ENCODE measurements around the gene DAD1. TPM values are rescaled to one million over a fixed set of nuclear protein-coding genes. Genes with fewer than 3 reads are reported as not detected.
A peak's percentile ranks its signal among the peaks of the same experiment; 100 is the strongest.

The DAD1 gene
- total RNA-seq, 1 donor from 2014 or later: 149 TPM

- Mint-ChIP-seq H3K27ac (no peak overlapping the region), H3K27me3 (no peaks in the 10 kb centered on the region), H3K9me3 (ENCODE audit: low read depth) (no peaks in the 10 kb centered on the region), H3K4me3 (ENCODE audit: low read depth) (peak overlapping the region; percentile 15), H3K36me3 (ENCODE audit: insufficient read depth) (peaks cover 4% of the 10 kb centered on the region), H3K4me1 (ENCODE audit: low read depth) (peaks cover 16% of the 10 kb centered on the region)
- TF ChIP-seq CTCF (IDR thresholded peaks at IDR 0.05; ENCODE audit: unreplicated experiment): no peak
- no peak for DNase-seq (ENCODE audit: low spot score, unreplicated experiment)
Measured at GRCh38 chr14:22587247-22587646, 1.8 kb downstream of the DAD1 start.

DNA sequence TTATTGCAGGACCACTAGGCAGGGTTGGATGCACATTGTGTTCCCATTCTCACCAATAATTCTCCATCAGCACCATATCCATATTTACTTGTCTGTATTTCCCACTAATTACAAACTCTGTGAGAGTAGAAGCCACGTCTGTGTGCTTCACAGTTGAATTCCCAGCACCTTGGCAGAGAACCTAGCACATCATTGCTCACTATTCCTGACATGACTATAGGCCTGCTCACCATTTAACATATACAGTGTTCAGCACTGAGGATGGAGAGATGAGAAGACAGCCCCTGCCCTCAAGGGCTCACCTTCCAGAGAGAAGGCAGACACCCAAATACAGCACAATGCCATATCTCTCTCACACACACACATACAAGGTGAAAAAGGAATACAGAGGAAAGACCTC lies 5.0 kb downstream of the DAD1 start:
- Mint-ChIP-seq H3K4me1 (ENCODE audit: low read depth) (peaks cover 21% of the 10 kb centered on the region), H3K27me3 (no peaks in the 10 kb centered on the region), H3K4me3 (ENCODE audit: low read depth) (no peak overlapping the region), H3K36me3 (ENCODE audit: insufficient read depth) (peaks cover 8% of the 10 kb centered on the region), H3K9me3 (ENCODE audit: low read depth) (no peaks in the 10 kb centered on the region), H3K27ac (no peak overlapping the region)
- DNase-seq (ENCODE audit: low spot score, unreplicated experiment): no peak
- no peak for TF ChIP-seq CTCF (IDR thresholded peaks at IDR 0.05; ENCODE audit: unreplicated experiment)

DNA sequence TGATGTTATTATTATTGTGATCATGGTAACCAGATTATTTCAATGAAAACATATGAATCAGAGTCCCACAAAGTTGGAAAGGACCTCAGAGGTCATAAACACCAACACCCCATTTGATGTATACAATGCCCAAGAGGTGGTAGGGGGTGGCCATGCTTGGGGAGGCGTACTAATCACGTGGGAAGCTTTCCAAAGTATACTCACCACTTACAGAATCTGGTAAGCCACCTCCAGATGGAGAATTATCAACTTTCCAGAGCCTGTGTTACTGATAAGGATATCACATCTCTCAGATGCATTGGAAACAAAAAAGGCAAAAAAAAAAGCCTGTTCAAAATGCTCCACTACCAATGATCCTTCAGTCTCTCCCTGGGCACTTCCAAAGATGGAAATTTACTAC lies 8.4 kb downstream of the DAD1 start:
- peaks cover 10% of the 10 kb centered on the region for H3K36me3 Mint-ChIP-seq (ENCODE audit: insufficient read depth)
- H3K27me3 Mint-ChIP-seq: no peaks in the 10 kb centered on the region
- no peak for TF ChIP-seq CTCF (IDR thresholded peaks at IDR 0.05; ENCODE audit: unreplicated experiment)
- peaks cover 12% of the 10 kb centered on the region for H3K4me1 Mint-ChIP-seq (ENCODE audit: low read depth)
- no peak overlapping the region for H3K27ac Mint-ChIP-seq
- DNase-seq (ENCODE audit: low spot score, unreplicated experiment): no peak
- H3K4me3 Mint-ChIP-seq (ENCODE audit: low read depth): no peak overlapping the region
- H3K9me3 Mint-ChIP-seq (ENCODE audit: low read depth): no peaks in the 10 kb centered on the region

- no peak overlapping the region for H3K4me3 Mint-ChIP-seq (ENCODE audit: low read depth)
- no peaks in the 10 kb centered on the region for H3K27me3 Mint-ChIP-seq
- DNase-seq (ENCODE audit: low spot score, unreplicated experiment): no peak
- no peak for TF ChIP-seq CTCF (IDR thresholded peaks at IDR 0.05; ENCODE audit: unreplicated experiment)
- peaks cover 11% of the 10 kb centered on the region for H3K36me3 Mint-ChIP-seq (ENCODE audit: insufficient read depth)
- no peaks in the 10 kb centered on the region for H3K9me3 Mint-ChIP-seq (ENCODE audit: low read depth)
- H3K27ac Mint-ChIP-seq: no peak overlapping the region
- peaks cover 12% of the 10 kb centered on the region for H3K4me1 Mint-ChIP-seq (ENCODE audit: low read depth)
Measured at GRCh38 chr14:22579881-22580280, 9.1 kb downstream of the DAD1 start.

DNA sequence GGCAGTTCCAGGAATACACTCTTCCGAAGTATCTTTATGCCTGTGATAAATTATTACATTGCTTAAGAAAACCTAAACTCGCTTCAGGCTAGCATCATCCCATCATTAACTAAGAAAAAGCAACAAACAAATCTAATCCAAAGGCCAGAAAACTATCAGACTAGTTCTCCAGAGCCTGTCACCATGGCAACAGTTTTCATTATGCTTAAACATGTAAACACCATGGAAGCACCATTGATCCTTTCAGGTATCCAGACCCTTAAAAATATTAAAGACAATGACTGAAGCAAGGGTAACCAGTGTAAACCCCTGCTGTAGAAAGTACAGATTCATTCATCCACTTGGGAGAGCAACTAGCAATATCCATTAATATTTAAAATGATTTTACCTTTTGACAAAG lies 9.8 kb downstream of the DAD1 start:
- Mint-ChIP-seq H3K4me3 (ENCODE audit: low read depth) (no peak overlapping the region), H3K4me1 (ENCODE audit: low read depth) (peaks cover 12% of the 10 kb centered on the region), H3K27ac (no peak overlapping the region), H3K9me3 (ENCODE audit: low read depth) (no peaks in the 10 kb centered on the region), H3K36me3 (ENCODE audit: insufficient read depth) (peaks cover 15% of the 10 kb centered on the region), H3K27me3 (no peaks in the 10 kb centered on the region)
- no peak for DNase-seq (ENCODE audit: low spot score, unreplicated experiment)
- no peak for TF ChIP-seq CTCF (IDR thresholded peaks at IDR 0.05; ENCODE audit: unreplicated experiment)

All from progenitor cell of endocrine pancreas (in vitro differentiated cells).